Renal cortex interstitium (tissue), 11 donors: ENCODE results near the gene PCDHB16. TPM values are rescaled to one million over a fixed set of nuclear protein-coding genes. Genes with fewer than 3 reads are reported as not detected.
"Not testable (repeated sequence)": the region's sequence is repeated elsewhere in the genome, so short reads cannot be mapped to it uniquely, and the experiment has no call there.

Source experiments
- DNase-seq, 11 donors: peaks; one replicate each; pipeline ENCODE4 v3.0.0-alpha.2; 2013; ENCODE audit warnings: low read depth in 9 of 11, low spot score in 4 of 11; ENCODE audit errors: extremely low read depth in 1 of 11
- polyA plus RNA-seq, 3 donors: library from polyadenylated mRNA; unstranded; fragments of 120-200 nt; gene quantifications; one replicate each; pipeline ENCODE4 v1.2.1, GENCODE V29; 2013; ENCODE audit not compliant: insufficient read length in 3 of 3

Gene PCDHB16
- polyA plus RNA-seq, 3 donors, result 5.0 to 7.6 (median 5.1) TPM

GRCh38 chr5:141175933-141176332, 6.3 kb upstream of the PCDHB16 start:
- DNase-seq, result no peak

DNA sequence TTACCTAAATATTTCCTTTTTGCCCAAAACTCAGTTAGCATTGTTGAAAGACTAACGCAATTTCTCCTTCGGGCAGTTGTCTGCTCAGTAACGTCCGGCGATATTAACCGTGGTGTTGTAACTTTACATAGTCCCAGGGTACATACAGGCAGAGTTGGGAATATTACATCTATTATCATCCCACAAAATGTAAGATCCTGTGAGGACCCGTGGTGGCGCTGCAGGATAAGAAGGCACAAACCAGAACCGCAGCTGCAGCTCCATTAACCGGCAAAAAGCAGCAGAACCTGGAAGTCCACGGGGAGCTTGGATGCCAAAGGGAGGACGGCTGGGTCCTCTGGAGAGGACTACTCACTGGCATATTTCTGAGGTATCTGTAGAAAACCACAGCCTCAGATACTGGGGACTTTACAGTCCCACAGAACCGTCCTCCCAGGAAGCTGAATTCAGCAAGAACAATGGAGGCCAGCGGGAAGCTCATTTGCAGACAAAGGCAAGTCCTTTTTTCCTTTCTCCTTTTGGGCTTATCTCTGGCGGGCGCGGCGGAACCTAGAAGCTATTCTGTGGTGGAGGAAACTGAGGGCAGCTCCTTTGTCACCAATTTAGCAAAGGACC, 4.5 kb upstream of the PCDHB16 start, which contains the start of gene PCDHB8:
PCDHB8 (plus strand) TSS at position 214 of the 615 bp plus-strand sequence; CDS start at position 459, 245 bp downstream.
- DNase-seq, result not testable (repeated sequence)

DNA sequence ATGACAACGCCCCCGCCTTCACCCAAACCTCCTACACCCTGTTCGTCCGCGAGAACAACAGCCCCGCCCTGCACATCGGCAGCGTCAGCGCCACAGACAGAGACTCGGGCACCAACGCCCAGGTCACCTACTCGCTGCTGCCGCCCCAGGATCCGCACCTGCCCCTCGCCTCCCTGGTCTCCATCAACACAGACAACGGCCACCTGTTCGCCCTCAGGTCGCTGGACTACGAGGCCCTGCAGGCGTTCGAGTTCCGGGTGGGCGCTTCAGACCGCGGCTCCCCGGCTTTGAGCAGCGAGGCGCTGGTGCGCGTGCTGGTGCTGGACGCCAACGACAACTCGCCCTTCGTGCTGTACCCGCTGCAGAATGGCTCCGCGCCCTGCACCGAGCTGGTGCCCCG, 2.8 kb upstream of the PCDHB16 start:
- not testable (repeated sequence) for DNase-seq

GRCh38 chr5:141179876-141180275, 2.3 kb upstream of the PCDHB16 start:
- DNase-seq, result not testable (repeated sequence)

DNA sequence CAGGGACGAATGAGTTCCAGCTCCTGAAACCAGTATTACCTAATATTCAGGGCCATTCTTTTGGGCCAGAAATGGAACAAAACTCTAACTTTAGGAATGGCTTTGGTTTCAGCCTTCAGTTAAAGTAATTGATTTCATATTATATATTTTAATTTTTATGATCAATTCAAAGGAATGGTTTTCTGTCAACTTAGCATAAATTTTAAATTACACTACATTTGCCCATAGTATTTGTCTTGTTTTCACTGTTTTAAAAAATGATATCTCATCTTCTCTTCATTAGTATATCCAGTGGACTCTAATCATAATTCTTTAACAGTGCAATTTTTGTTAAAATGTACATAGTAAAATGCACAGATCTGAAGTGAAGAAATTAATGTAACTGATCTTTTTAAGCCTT, 1.9 kb upstream of the PCDHB16 start:
- DNase-seq, result no peak

DNA sequence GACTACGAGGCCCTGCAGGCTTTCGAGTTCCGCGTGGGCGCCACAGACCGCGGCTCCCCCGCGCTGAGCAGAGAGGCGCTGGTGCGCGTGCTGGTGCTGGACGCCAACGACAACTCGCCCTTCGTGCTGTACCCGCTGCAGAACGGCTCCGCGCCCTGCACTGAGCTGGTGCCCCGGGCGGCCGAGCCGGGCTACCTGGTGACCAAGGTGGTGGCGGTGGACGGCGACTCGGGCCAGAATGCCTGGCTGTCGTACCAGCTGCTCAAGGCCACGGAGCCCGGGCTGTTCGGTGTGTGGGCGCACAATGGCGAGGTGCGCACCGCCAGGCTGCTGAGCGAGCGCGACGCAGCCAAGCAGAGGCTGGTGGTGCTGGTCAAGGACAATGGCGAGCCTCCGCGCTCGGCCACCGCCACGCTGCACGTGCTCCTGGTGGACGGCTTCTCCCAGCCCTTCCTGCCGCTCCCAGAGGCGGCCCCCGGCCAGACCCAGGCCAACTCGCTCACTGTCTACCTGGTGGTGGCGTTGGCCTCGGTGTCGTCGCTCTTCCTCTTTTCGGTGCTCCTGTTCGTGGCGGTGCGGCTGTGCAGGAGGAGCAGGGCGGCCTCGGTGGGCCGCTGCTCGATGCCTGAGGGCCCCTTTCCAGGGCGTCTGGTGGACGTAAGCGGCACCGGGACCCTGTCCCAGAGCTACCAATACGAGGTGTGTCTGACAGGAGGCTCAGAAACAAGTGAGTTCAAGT, 2.1 kb downstream of the PCDHB16 start:
- DNase-seq, result not testable (repeated sequence)

- DNase-seq, result no peak
These were observed 4.8 kb downstream of the PCDHB16 start, which contains the start of gene PCDHB9 for GRCh38 chr5:141186897-141187512. PCDHB9 (plus strand) TSS chr5:141187161; CDS start chr5:141187319, 158 bp downstream.

DNA sequence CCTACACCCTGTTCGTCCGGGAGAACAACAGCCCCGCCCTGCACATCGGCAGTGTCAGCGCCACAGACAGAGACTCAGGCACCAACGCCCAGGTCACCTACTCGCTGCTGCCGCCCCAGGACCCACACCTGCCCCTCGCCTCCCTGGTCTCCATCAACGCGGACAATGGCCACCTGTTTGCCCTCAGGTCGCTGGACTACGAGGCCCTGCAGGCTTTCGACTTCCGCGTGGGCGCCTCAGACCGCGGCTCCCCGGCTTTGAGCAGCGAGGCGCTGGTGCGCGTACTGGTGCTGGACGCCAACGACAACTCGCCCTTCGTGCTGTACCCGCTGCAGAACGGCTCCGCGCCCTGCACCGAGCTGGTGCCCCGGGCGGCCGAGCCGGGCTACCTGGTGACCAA, 6.5 kb downstream of the PCDHB16 start:
- DNase-seq, result not testable (repeated sequence)

GRCh38 chr5:141189131-141189530, 6.9 kb downstream of the PCDHB16 start:
- not testable (repeated sequence) for DNase-seq

GRCh38 chr5:141192110-141192725, 10.0 kb downstream of the PCDHB16 start, which contains the start of gene PCDHB10:
PCDHB10 (plus strand) TSS chr5:141192353; CDS start chr5:141192553, 200 bp downstream.
- peak in 1 of 11 donors; percentile 14 for DNase-seq

DNA sequence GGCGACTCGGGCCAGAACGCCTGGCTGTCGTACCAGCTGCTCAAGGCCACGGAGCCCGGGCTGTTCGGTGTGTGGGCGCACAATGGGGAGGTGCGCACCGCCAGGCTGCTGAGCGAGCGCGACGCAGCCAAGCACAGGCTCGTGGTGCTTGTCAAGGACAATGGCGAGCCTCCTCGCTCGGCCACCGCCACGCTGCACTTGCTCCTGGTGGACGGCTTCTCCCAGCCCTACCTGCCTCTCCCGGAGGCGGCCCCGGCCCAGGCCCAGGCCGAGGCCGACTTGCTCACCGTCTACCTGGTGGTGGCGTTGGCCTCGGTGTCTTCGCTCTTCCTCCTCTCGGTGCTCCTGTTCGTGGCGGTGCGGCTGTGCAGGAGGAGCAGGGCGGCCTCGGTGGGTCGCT, 12.1 kb downstream of the PCDHB16 start:
- DNase-seq, result not testable (repeated sequence)

GRCh38 chr5:141196363-141196762, 14.2 kb downstream of the PCDHB16 start:
- no peak for DNase-seq

- DNase-seq, result no peak
These were observed 17.4 kb downstream of the PCDHB16 start, which contains the start of gene PCDHB11 for GRCh38 chr5:141199359-141200235. PCDHB11 (plus strand) TSS chr5:141199627; CDS start chr5:141199775, 148 bp downstream.

DNA sequence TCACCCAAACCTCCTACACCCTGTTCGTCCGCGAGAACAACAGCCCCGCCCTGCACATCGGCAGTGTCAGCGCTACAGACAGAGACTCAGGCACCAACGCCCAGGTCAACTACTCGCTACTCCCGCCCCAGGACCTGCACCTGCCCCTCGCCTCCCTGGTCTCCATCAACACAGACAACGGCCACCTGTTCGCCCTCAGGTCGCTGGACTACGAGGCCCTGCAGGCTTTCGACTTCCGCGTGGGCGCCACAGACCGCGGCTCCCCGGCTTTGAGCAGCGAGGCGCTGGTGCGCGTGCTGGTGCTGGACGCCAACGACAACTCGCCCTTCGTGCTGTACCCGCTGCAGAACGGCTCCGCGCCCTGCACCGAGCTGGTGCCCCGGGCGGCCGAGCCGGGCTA, 18.9 kb downstream of the PCDHB16 start:
- not testable (repeated sequence) for DNase-seq

GRCh38 chr5:141201646-141202045, 19.5 kb downstream of the PCDHB16 start:
- not testable (repeated sequence) for DNase-seq

GRCh38 chr5:141208478-141208877, 26.3 kb downstream of the PCDHB16 start, which contains the start of gene PCDHB12:
PCDHB12 (plus strand) TSS chr5:141208719; CDS start chr5:141208908, 189 bp downstream.
- DNase-seq, result peak in 1 of 11 donors; percentile 18

DNA sequence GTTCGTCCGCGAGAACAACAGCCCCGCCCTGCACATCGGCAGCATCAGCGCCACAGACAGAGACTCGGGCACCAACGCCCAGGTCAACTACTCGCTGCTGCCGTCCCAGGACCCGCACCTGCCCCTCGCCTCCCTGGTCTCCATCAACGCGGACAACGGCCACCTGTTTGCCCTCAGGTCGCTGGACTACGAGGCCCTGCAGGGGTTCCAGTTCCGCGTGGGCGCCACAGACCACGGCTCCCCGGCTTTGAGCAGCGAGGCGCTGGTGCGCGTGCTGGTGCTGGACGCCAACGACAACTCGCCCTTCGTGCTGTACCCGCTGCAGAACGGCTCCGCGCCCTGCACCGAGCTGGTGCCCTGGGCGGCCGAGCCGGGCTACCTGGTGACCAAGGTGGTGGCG, 28.1 kb downstream of the PCDHB16 start:
- not testable (repeated sequence) for DNase-seq

- not testable (repeated sequence) for DNase-seq
These were observed 28.7 kb downstream of the PCDHB16 start for GRCh38 chr5:141210849-141211248.
